ENCODE results near the gene LRRC37A3. TPM values are rescaled to one million over a fixed set of nuclear protein-coding genes. Genes with fewer than 3 reads are reported as not detected.
"Not testable (repeated sequence)": the region's sequence is repeated elsewhere in the genome, so short reads cannot be mapped to it uniquely, and the experiment has no call there.

LRRC37A3 gene
- total RNA-seq (ENCODE audit: low replicate concordance) = 5.4 and 5.6 TPM in 2 replicates

DNA sequence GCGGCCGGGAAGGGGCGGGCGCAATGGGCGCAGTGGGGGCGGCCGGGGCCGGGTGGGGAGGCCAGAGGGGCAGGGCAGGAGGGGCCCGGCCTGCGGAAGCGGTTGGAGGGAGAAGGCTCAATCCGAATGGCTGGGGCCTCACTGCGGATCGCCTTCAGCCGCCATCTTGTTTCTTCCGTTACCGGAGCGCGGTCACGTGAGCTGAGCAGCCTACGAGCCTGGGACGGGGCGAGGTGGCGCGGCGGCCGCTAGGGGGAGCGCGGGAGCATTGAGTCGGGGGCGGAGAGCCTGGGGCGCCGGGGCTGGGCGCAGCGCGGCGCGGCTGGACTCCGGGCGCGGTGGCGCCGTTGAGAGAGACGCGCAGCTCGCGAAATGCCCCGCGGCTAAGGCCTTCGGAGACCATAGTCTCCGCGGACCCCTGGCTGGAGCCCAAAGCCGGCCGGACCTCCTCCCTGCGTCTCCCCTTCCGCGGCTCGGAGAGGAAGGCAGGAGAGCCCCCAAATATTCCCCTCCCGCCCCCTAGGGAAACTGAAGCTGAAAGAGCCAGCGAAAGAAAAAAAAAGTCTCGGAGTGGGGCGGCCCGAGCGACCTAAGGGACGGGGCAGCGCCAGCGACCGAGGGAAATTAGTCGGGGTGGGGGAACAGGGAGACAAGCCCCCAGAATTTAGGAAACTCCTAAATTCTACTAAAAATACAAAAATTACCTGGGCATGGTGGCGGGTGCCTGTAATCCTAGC is at the start of gene LRRC37A3:
Gene LRRC37A3 (minus strand): TSS at position 190 of the 737 bp plus-strand sequence. CDS start 22,221 bp downstream, outside the sequence.
- H3K27me3 Mint-ChIP-seq (ENCODE audit: insufficient read depth, low read depth); H3K36me3 ChIP-seq; H3K79me2 ChIP-seq (ENCODE audit: low read depth); H3K9me3 Mint-ChIP-seq; H3K4me1 Mint-ChIP-seq; H3K9me3 ChIP-seq (ENCODE audit: low read depth); H3F3A ChIP-seq (ENCODE audit: low read depth); H3K36me3 Mint-ChIP-seq; H3K4me1 ChIP-seq; H4K20me1 ChIP-seq (ENCODE audit: low read depth): not testable (repeated sequence)
- peak; percentile 98 for DNase-seq (ENCODE audit: low spot score)
- H3K9ac ChIP-seq = peak within 1 kb of the TSS; percentile 79
- peak within 1 kb of the TSS; percentile 60 for H3K4me3 ChIP-seq
- peak within 1 kb of the TSS; percentile 91 for H3K27ac ChIP-seq
- H2AFZ ChIP-seq (replicated peaks) = peak within 1 kb of the TSS; percentile 79
- Mint-ChIP-seq H3K27ac (peak within 1 kb of the TSS; percentile 97), H3K4me3 (peak within 1 kb of the TSS; percentile 92)
- TF ChIP-seq CTCF (IDR thresholded peaks at IDR 0.05) = peak; percentile 85
- H3K27me3 ChIP-seq = peaks cover 11% of the 10 kb centered on the region
- peak within 1 kb of the TSS; percentile 80 for H3K4me2 ChIP-seq

GRCh38 chr17:64965873-64966287 is 46.6 kb upstream of the LRRC37A3 start:
- H3K36me3 Mint-ChIP-seq, H3K27ac Mint-ChIP-seq, H3K9ac ChIP-seq: not testable (repeated sequence)

GRCh38 chr17:64965256-64965872 is 46.1 kb upstream of the LRRC37A3 start:
- Histone ChIP-seq H3K27me3 (peaks cover 22% of the 10 kb centered on the region), H3K4me3 (peak overlapping the region; percentile 18), H3K4me2 (peak overlapping the region; percentile 43), H2AFZ (replicated peaks) (peak overlapping the region; percentile 79)
- H3F3A ChIP-seq (ENCODE audit: low read depth); H3K9me3 Mint-ChIP-seq; H3K36me3 Mint-ChIP-seq; H3K9ac ChIP-seq; H4K20me1 ChIP-seq (ENCODE audit: low read depth); H3K4me1 ChIP-seq; H3K27ac ChIP-seq; H3K36me3 ChIP-seq; H3K27me3 Mint-ChIP-seq (ENCODE audit: insufficient read depth, low read depth); H3K79me2 ChIP-seq (ENCODE audit: low read depth); DNase-seq (ENCODE audit: low spot score); H3K9me3 ChIP-seq (ENCODE audit: low read depth): not testable (repeated sequence)
- peak overlapping the region; percentile 96 for H3K27ac Mint-ChIP-seq
- H3K4me1 Mint-ChIP-seq = peaks cover 27% of the 10 kb centered on the region
- peak overlapping the region; percentile 82 for H3K4me3 Mint-ChIP-seq

More at GRCh38 chr17:64965873-64966287, 46.6 kb upstream of the LRRC37A3 start:
- not testable (repeated sequence) for H3K79me2 ChIP-seq (ENCODE audit: low read depth); H4K20me1 ChIP-seq (ENCODE audit: low read depth); H3K9me3 Mint-ChIP-seq; H3K9me3 ChIP-seq (ENCODE audit: low read depth); H3F3A ChIP-seq (ENCODE audit: low read depth); H3K27me3 Mint-ChIP-seq (ENCODE audit: insufficient read depth, low read depth); H3K36me3 ChIP-seq; H3K27ac ChIP-seq; H3K4me1 ChIP-seq
- Mint-ChIP-seq H3K4me3 (peak overlapping the region; percentile 63), H3K4me1 (peaks cover 27% of the 10 kb centered on the region)
- peak overlapping the region; percentile 43 for H3K4me2 ChIP-seq
- peak; percentile 55 for DNase-seq (ENCODE audit: low spot score)
- peak overlapping the region; percentile 18 for H3K4me3 ChIP-seq
- TF ChIP-seq CTCF (IDR thresholded peaks at IDR 0.05) = peak; percentile 42
- H2AFZ ChIP-seq (replicated peaks) = peak overlapping the region; percentile 79
- peaks cover 22% of the 10 kb centered on the region for H3K27me3 ChIP-seq

DNA sequence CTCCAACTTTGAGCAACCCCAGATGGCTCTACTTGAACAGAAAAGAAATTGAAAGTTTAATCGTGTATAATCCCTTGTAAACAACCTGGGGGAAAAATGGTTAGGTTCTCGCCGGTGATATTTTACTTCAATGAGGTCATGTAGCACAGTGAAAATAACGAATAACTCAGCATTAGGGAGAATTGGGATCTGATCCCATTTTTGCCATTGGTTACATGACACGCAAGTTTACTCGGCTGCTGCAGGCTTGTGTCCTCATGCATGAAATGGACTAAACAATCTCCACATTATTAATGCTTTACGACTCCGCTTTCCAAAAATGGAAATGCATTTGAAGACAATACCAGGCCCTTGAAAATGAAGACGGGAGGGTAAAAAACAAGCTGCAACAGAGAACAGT is 45.5 kb upstream of the LRRC37A3 start:
- H3K4me3 Mint-ChIP-seq = peak overlapping the region; percentile 60
- H3K27me3 ChIP-seq = peaks cover 22% of the 10 kb centered on the region
- no peaks in the 10 kb centered on the region for H3K9me3 Mint-ChIP-seq
- H3K36me3 ChIP-seq = no peaks in the 10 kb centered on the region
- H3K4me3 ChIP-seq = no peak overlapping the region
- TF ChIP-seq EZH2phosphoT487 (IDR thresholded peaks at IDR 0.05) (no peak), EZH2 (IDR thresholded peaks at IDR 0.05) (no peak), CTCF (IDR thresholded peaks at IDR 0.05) (no peak)
- H3K27me3 Mint-ChIP-seq (ENCODE audit: insufficient read depth, low read depth) = no peaks in the 10 kb centered on the region
- H3K9ac ChIP-seq = no peak overlapping the region
- DNase-seq (ENCODE audit: low spot score) = peak; percentile 13
- no peak overlapping the region for H3K27ac ChIP-seq
- H3K27ac Mint-ChIP-seq = peak overlapping the region; percentile 73
- H3K4me1 ChIP-seq = no peaks in the 10 kb centered on the region
- no peaks in the 10 kb centered on the region for H3K9me3 ChIP-seq (ENCODE audit: low read depth)
- no peaks in the 10 kb centered on the region for H4K20me1 ChIP-seq (ENCODE audit: low read depth)
- H2AFZ ChIP-seq (replicated peaks) = no peak overlapping the region
- no peaks in the 10 kb centered on the region for H3F3A ChIP-seq (ENCODE audit: low read depth)
- no peak overlapping the region for H3K4me2 ChIP-seq
- H3K4me1 Mint-ChIP-seq = peaks cover 27% of the 10 kb centered on the region
- H3K36me3 Mint-ChIP-seq = no peaks in the 10 kb centered on the region
- H3K79me2 ChIP-seq (ENCODE audit: low read depth) = no peaks in the 10 kb centered on the region

DNA sequence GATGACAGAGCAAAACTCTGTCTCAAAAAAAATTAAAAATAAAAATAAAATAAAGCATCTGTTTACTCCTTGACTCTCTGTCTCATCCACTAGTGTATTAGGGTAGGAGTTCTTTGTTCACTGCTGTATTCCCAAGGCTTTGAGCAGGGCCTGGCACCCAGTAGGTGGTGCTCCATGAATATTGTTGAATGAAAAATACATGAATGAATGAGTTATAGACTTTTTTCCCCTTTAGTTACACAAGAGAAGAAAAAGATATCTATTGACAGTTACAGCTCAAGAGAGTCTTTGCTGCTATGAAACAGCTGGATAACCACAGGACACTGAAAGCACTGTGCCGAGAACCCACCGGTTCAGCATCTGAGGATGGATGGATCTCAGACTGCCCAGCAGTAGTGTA is 44.5 kb upstream of the LRRC37A3 start:
- not testable (repeated sequence) for H3K9ac ChIP-seq; H3K4me2 ChIP-seq; DNase-seq (ENCODE audit: low spot score); H3K4me1 ChIP-seq; H4K20me1 ChIP-seq (ENCODE audit: low read depth); H3K4me3 Mint-ChIP-seq; H2AFZ ChIP-seq (replicated peaks); H3K36me3 Mint-ChIP-seq; H3K36me3 ChIP-seq; H3K79me2 ChIP-seq (ENCODE audit: low read depth); H3K9me3 ChIP-seq (ENCODE audit: low read depth); H3K27me3 Mint-ChIP-seq (ENCODE audit: insufficient read depth, low read depth); H3K4me3 ChIP-seq; H3K9me3 Mint-ChIP-seq; H3F3A ChIP-seq (ENCODE audit: low read depth); H3K27ac ChIP-seq
- peaks cover 27% of the 10 kb centered on the region for H3K4me1 Mint-ChIP-seq
- peak overlapping the region; percentile 57 for H3K27ac Mint-ChIP-seq
- H3K27me3 ChIP-seq = peaks cover 22% of the 10 kb centered on the region
